H54 (cell line): Measurements from ENCODE around the gene ATG9B.

Experiments used
- DNase-seq: peaks from one replicate; pipeline ENCODE4 v3.0.0; 2011; ENCODE audit warnings: low spot score, mixed read lengths; ENCODE audit not compliant: insufficient read length
- FAIRE-seq: peaks from 3 replicates; lab custom pipeline; 2011; peaks lifted over from hg19 to GRCh38; lab: Jason Lieb, UNC
- POLR2A ChIP-seq: IDR thresholded peaks from 2 replicates; pipeline ENCODE4 v1.6.1; 2011; ENCODE audit warnings: low read depth, mild to moderate bottlenecking, low read length

The ATG9B gene

DNA sequence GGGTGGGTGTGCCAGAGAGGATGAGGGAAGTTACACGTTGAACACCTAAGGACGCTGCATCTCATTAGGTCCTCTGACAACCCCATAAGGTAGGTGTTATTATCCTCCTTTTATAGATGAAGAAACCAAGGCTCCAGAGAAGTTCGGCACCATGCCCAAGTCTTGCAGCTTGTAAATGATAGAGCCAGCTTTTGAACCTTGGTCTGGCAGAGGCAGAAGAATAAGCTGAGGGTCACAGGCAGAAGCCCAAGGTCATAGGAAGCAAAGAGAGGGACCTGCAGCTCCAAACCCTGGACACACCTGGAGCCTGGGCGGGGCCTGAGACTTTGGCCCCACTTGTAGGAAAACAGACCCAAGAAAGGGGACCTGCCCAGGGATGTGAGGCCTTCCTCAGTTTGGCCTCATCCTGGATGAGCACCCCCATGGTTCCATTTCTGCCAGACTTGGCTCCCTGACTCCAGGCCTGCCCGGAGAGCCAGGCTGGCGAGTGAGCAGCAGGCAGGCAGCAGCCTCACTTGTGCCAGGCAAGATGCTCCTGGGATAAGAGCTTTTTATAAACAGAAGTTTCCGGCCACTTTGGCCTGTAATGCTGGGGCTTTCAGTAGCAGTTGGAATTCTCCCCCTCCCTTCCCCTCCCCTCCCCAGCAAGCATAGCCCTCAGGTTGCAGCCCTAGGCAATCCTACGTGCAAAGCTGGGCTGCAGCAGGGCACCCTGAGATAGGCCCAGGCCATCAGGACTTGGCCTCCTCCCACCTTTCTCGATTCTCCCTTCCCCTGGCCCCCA is 48.6 kb downstream of the ATG9B start:
- no peak for FAIRE-seq
- no peak for DNase-seq
- TF ChIP-seq POLR2A: no peak

DNA sequence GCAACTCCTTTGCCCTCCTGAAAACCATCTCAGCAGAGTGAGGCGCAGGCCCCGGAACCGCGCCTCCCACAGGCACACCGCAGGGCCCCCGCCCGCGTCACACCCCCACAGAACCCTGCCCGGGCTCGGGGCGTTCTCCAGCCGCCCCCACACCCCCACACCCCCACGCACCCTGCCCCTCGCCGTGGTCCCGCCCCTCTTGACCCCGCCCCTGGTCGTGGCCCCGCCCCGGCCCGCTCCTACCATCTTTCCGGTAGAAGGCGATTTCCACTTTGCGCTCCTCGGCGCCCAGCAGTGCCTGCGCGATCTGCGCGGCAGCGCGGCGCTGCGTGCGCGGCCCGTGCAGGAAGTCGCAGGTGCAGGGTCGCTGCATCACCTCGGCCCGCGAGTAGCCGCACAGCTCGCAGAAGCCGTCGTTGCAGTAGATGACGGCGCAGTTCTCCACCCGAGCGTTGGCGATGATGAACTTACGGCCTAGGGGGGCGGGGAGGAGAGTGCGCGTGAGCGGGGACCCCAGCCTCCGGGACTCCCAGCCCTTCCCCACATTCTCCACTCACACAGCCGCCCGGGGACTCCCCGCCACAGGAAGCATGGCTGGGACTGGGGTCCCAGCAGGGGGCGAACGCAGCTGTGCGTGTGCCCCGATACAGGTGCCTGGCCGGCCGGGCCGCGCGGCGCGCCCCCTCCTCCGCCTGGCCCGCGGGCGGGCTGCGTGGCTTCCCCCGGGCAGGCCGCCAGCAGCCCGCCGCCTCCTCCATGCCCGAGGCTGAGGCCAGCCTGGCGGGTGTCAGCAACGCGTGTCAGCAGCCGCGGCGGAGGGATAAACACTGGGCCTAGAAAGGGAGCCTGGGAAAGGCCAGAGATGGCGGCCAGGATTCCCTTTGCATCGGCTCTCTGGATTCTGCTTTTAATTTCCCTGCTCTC is 49.6 kb downstream of the ATG9B start:
- FAIRE-seq: no peak
- peak; percentile 48 for TF ChIP-seq POLR2A
- DNase-seq: no peak

DNA sequence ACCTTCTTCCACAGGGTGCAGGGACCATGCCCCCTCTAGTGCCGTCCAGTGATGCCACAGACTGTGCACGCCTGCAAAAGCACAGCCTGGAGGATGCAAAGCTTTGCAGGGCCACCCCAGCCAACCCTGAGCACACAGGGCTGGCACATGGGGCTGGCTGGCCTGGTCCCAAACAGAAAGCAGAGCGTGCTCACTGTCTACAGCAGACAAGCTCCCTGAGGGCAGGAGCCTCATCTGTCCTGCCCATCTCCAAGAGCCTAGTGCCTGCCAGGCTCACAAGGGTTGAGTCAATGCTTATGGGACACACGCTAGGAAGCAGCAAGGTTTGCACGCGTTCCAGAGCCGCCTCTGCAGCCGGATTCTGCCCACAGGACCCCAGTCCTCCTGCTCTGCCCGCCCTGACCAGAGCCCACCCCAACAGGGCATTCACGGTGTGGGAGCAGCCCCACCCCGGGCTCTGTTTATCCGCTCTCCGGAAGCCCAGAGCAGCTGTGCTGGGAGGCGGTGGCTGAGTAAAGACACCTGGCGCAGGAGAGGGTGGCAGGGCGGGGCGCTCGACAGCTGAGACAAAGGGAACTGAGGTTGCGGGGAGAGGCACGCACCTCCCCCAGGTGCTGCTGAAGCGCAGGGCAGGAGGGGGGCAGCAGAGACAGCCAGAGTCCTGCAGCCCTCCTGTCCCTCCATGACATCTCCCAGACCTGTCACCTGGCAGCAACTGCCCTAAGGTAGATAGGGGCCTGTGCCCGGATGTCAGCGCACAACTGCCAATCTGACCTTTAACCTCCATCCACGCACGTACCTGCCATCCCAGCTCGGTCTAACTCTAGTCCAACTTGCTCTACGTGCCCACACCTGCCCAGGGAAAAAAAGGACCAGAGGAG is 50.5 kb downstream of the ATG9B start:
- FAIRE-seq: no peak
- DNase-seq: no peak
- no peak for TF ChIP-seq POLR2A

DNA sequence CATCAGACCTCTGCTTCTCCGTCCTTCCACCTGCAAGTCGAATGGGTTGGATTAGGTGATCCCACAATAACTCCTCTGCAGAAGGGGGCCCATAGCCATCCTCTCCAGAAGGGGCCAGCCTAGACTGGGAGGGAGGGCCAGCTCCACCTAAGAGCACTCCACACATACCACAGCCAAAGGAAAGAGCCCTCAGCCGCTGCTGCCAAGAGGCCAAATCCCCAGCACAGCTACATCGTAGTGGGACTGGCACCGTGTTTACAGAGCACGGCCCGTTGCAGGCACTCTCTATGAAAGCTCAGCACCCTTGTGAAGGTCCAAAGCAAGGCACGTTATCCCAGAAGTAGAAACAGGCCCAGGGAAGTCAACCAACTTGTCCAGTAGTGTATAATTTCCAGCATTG is 51.6 kb downstream of the ATG9B start:
- DNase-seq (no peak), FAIRE-seq (no peak)
- TF ChIP-seq POLR2A: no peak

- DNase-seq (no peak), FAIRE-seq (no peak)
- TF ChIP-seq POLR2A: no peak
These were observed 52.2 kb downstream of the ATG9B start for GRCh38 chr7:150972023-150972468.

DNA sequence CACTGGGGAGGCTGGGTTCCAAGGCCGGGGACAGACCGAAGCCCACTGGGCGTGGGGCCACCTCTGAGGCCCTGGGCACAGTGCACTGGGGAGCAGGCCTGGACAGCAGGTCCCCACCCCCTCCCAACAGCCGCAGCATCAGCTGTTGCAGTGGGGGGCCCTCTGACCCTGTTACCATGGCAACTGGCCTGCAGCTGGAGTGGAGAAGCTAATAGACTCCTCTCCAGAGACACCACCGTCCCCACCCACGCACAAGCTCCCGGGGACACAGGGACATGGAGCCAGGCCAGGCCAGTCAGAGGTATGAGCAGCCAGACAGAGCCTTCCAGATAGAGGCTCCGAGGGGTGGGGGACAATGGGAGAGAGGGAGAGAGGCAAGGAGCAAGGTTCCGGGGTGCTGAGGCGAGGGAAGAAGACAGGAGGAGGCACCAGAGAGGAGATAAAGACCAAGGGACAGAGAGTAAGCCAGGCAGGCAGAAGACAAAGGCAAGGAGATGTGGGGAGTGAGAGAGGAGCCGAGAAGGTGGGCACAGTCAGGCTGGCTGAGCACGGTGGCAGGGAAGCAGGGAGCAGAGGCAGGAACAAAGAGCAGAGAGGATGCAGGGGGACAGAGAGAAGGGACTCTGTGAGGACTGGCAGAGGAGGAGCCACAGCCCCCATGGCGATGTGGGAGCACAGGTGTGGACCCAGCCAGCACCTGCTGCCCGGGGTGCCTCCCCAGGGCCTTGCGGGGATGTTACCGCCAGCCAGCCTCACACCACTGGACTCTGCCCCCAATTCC is 52.9 kb downstream of the ATG9B start:
- DNase-seq: no peak
- TF ChIP-seq POLR2A: no peak
- no peak for FAIRE-seq

- FAIRE-seq (no peak), DNase-seq (no peak)
- no peak for TF ChIP-seq POLR2A
These were observed 53.9 kb downstream of the ATG9B start for GRCh38 chr7:150970424-150970823.

DNA sequence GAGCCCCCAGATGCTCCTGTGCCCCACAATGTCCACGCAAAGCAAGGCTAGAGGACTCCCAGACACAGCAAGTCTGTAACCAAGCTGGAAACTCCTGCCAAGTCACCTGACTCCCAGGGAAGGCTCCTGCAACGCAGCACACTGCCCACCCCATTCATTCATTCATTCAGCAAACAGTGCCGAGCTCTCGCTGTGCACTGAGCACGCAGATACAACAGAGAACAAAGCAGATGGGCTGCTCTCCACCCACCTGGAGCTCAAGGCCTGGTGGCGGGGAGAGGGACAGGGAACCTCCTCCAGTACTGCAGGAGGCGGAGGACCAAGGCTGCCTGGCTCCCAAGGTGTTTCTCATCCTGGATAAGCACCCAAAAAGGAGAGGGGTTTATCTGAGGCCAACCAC is 54.8 kb downstream of the ATG9B start:
- DNase-seq (no peak), FAIRE-seq (no peak)
- TF ChIP-seq POLR2A: no peak

- no peak for TF ChIP-seq POLR2A
- FAIRE-seq (no peak), DNase-seq (no peak)
These were observed 55.4 kb downstream of the ATG9B start for GRCh38 chr7:150968734-150969372.

DNA sequence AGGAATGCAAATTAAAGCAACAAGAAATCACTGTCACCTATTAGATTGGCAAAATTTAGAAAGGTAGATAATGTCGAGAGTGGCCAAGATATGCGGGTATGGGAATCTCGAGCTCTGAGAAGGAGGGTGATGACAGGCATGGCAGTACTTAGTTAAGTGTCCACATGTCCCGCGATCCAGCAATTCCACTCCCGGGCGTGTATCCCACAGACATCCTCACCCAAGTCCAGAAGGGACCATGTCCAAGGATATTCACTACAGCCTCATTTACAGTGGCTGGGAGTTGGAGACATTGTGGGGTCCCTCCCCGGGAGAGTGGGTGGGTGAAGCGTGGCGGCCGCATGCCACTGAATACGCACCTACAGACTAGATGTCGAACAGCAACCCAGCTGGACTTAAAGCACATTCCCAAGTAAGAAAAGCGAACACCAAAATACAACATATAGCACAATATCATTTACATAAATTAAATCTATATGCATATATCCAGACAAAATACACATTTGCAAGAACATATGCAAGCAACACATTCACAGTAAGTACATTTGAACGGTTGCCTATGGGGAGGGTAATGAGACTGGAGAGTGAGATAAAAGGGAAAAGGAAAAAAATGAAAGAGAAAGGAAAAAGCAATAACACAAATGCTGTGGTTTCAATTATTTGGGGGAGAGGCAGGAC is 56.1 kb downstream of the ATG9B start:
- FAIRE-seq (no peak), DNase-seq (no peak)
- TF ChIP-seq POLR2A: no peak

DNA sequence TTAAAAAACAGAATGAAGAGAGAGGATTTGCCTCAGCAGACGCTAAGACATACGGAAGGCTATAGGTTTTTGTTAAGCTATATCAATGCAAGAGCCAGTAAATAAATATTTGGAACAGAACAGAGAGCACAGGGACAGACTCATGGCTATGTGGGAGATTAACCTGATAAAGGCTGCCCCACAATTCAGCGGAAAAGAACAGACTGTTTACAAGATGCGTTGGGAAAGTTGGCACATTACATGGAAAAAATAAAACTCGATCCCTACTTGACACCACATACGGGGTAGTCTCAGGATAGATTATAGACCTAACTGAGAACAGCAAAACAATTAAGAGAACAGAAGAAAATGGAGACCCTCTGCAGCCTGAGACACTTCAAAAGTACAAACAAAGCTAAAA is 56.9 kb downstream of the ATG9B start:
- TF ChIP-seq POLR2A: no peak
- no peak for FAIRE-seq
- no peak for DNase-seq

- DNase-seq (no peak), FAIRE-seq (no peak)
- no peak for TF ChIP-seq POLR2A
These were observed 58.3 kb downstream of the ATG9B start for GRCh38 chr7:150966002-150966401.
